Measurements from ENCODE around the gene LGALS7.
A peak's percentile ranks its signal among the peaks of the same experiment; 100 is the strongest.
"Not testable (repeated sequence)": the region's sequence is repeated elsewhere in the genome, so short reads cannot be mapped to it uniquely, and the experiment has no call there.

LGALS7 gene

GRCh38 chr19:38790507-38791403 is 17.4 kb upstream of the LGALS7 start:
- H3K4me3 ChIP-seq (ENCODE audit: severe bottlenecking); ATAC-seq (ENCODE audit: low read depth); DNase-seq (ENCODE audit: low spot score); H3K36me3 ChIP-seq (ENCODE audit: low read depth); H3K9me3 ChIP-seq (ENCODE audit: severe bottlenecking); H3K27ac ChIP-seq (ENCODE audit: poor library complexity, severe bottlenecking); H3K27me3 ChIP-seq (ENCODE audit: insufficient read depth, poor library complexity, severe bottlenecking): not testable (repeated sequence)
- peaks cover 29% of the 10 kb centered on the region for H3K4me1 ChIP-seq (ENCODE audit: insufficient read depth, poor library complexity, severe bottlenecking)

GRCh38 chr19:38788478-38789243 is 15.3 kb upstream of the LGALS7 start, which contains the start of gene LGALS7B:
Gene LGALS7B (plus strand): TSS chr19:38789200. CDS start chr19:38789227, 27 bp downstream.
- no peak for ATAC-seq (ENCODE audit: low read depth)
- no peaks in the 10 kb centered on the region for H3K27me3 ChIP-seq (ENCODE audit: insufficient read depth, poor library complexity, severe bottlenecking)
- no peaks in the 10 kb centered on the region for H3K36me3 ChIP-seq (ENCODE audit: low read depth)
- TF ChIP-seq CTCF (IDR thresholded peaks at IDR 0.05; ENCODE audit: poor library complexity, severe bottlenecking) = no peak
- no peak within 1 kb of the TSS for H3K4me3 ChIP-seq (ENCODE audit: severe bottlenecking)
- H3K27ac ChIP-seq (ENCODE audit: poor library complexity, severe bottlenecking) = peak within 1 kb of the TSS; percentile 3
- no peaks in the 10 kb centered on the region for H3K9me3 ChIP-seq (ENCODE audit: severe bottlenecking)
- H3K4me1 ChIP-seq (ENCODE audit: insufficient read depth, poor library complexity, severe bottlenecking) = peaks cover 27% of the 10 kb centered on the region
- no peak for DNase-seq (ENCODE audit: low spot score)

- H3K27ac ChIP-seq (ENCODE audit: poor library complexity, severe bottlenecking) = no peak overlapping the region
- no peak for TF ChIP-seq CTCF (IDR thresholded peaks at IDR 0.05; ENCODE audit: poor library complexity, severe bottlenecking)
- H3K27me3 ChIP-seq (ENCODE audit: insufficient read depth, poor library complexity, severe bottlenecking) = no peaks in the 10 kb centered on the region
- DNase-seq (ENCODE audit: low spot score) (no peak), ATAC-seq (ENCODE audit: low read depth) (peak; percentile 84)
- no peaks in the 10 kb centered on the region for H3K9me3 ChIP-seq (ENCODE audit: severe bottlenecking)
- no peak overlapping the region for H3K4me3 ChIP-seq (ENCODE audit: severe bottlenecking)
- H3K36me3 ChIP-seq (ENCODE audit: low read depth) = no peaks in the 10 kb centered on the region
- H3K4me1 ChIP-seq (ENCODE audit: insufficient read depth, poor library complexity, severe bottlenecking) = peaks cover 15% of the 10 kb centered on the region
These were observed 13.4 kb upstream of the LGALS7 start for GRCh38 chr19:38786572-38787265.

- ATAC-seq (ENCODE audit: low read depth); H3K4me3 ChIP-seq (ENCODE audit: severe bottlenecking); H3K27ac ChIP-seq (ENCODE audit: poor library complexity, severe bottlenecking); H3K36me3 ChIP-seq (ENCODE audit: low read depth); H3K9me3 ChIP-seq (ENCODE audit: severe bottlenecking); DNase-seq (ENCODE audit: low spot score); H3K27me3 ChIP-seq (ENCODE audit: insufficient read depth, poor library complexity, severe bottlenecking): not testable (repeated sequence)
- H3K4me1 ChIP-seq (ENCODE audit: insufficient read depth, poor library complexity, severe bottlenecking) = peaks cover 15% of the 10 kb centered on the region
These were observed 12.7 kb upstream of the LGALS7 start for GRCh38 chr19:38786061-38786460.

GRCh38 chr19:38785187-38785699 is 11.9 kb upstream of the LGALS7 start:
- TF ChIP-seq CTCF (IDR thresholded peaks at IDR 0.05; ENCODE audit: poor library complexity, severe bottlenecking) = no peak
- ATAC-seq (ENCODE audit: low read depth) (no peak), DNase-seq (ENCODE audit: low spot score) (no peak)
- no peaks in the 10 kb centered on the region for H3K9me3 ChIP-seq (ENCODE audit: severe bottlenecking)
- no peak overlapping the region for H3K4me3 ChIP-seq (ENCODE audit: severe bottlenecking)
- no peak overlapping the region for H3K27ac ChIP-seq (ENCODE audit: poor library complexity, severe bottlenecking)
- H3K27me3 ChIP-seq (ENCODE audit: insufficient read depth, poor library complexity, severe bottlenecking) = no peaks in the 10 kb centered on the region
- peaks cover 15% of the 10 kb centered on the region for H3K4me1 ChIP-seq (ENCODE audit: insufficient read depth, poor library complexity, severe bottlenecking)
- no peaks in the 10 kb centered on the region for H3K36me3 ChIP-seq (ENCODE audit: low read depth)

Data from RWPE2 (cell line).